NCI-H2196 (cell line): ENCODE data around the gene C2CD4C.
"Not testable (repeated sequence)": the region's sequence is repeated elsewhere in the genome, so short reads cannot be mapped to it uniquely, and the experiment has no call there.

Experiments used
- DNase-seq: peaks from one replicate; lab custom pipeline; 2025; ENCODE audit not compliant: unreplicated experiment; lab: John Stamatoyannopoulos, UW

C2CD4C gene, protein sequence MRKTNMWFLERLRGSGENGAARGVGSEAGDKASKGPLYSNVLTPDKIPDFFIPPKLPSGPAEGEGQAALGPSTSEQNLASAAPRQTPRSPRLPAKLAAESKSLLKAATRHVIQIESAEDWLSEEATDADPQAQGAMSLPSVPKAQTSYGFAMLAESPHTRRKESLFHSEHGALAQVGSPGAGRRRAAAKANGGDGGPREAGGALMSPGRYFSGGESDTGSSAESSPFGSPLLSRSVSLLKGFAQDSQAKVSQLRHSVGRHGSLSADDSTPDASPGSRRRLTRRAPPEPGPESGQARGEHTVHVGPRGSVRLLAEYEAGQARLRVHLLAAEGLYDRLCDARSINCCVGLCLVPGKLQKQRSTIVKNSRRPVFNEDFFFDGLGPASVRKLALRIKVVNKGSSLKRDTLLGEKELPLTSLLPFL

GRCh38 chr19:408902-409515 is at the start of gene C2CD4C:
Gene C2CD4C, minus strand, starts transcription at chr19:409147. Its CDS starts 786 bp downstream, at chr19:408361.
- peak; percentile 39 for DNase-seq

DNA sequence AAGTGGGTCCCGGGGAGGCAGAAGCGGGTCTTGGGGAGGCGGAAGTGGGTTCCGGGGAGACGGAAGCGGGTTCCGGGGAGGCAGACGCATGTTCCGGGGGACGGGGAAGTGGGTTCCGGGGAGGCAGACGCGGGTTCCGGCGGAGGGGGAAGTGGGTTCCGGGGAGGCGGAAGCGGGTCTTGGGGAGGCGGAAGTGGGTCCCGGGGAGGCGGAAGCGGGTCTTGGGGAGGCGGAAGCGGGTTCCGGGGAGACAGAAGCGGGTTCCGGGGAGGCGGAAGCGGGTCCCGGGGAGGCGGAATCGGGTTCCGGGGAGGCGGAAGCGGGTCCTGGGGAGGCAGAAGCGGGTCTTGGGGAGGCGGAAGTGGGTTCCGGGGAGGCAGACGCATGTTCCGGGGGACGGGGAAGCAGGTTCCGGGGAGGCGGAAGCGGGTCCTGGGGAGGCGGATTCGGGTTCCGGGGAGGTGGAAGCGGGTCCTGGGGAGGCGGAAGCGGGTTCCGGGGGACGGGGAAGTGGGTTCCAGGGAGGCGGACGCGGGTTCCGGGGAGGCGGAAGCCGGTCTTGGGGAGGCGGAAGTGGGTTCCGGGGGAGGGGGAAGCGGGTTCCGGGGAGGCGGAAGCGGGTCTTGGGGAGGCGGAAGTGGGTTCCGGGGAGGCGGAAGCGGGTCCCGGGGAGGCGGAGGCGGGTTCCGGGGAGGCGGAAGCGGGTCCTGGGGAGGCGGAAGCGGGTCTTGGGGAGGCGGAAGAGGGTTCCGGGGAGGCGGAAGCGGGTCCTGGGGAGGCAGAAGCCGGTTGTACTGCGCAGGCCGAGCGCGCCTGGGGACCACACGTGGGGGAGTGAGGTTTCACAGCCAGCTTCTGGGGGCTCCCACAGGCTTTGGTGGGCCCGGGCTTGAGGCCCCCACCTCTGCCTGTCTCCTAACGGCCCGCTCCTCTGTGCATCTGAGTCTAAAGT is 49.4 kb upstream of the C2CD4C start:
- no peak for DNase-seq

GRCh38 chr19:457636-458035 is 48.7 kb upstream of the C2CD4C start:
- DNase-seq: no peak

DNA sequence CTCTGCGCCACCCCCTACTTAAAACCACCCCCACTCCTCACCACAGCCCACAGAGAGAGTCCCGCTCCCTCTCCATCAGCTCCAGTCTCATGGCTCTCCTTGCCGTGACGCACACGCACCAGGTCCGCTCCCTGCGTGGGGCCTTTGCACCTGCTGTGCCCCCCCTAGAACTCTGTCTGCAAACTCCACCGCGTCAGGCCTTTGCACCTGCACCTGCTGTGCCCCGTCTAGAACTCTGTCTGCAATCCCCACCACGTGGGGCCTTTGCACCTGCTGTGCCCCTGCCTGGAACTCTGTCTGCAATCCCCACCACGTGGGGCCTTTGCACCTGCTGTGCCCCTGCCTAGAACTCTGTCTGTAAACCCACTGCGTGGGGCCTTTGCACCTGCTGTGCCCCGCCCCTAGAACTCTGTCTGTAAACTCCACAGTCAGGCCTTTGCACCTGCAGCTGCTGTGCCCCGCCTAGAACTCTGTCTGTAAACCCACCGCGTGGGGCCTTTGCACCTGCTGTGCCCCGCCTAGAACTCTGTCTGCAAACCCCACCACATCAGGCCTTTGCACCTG is 47.7 kb upstream of the C2CD4C start:
- no peak for DNase-seq

GRCh38 chr19:455851-456546 is 47.1 kb upstream of the C2CD4C start:
- no peak for DNase-seq

DNA sequence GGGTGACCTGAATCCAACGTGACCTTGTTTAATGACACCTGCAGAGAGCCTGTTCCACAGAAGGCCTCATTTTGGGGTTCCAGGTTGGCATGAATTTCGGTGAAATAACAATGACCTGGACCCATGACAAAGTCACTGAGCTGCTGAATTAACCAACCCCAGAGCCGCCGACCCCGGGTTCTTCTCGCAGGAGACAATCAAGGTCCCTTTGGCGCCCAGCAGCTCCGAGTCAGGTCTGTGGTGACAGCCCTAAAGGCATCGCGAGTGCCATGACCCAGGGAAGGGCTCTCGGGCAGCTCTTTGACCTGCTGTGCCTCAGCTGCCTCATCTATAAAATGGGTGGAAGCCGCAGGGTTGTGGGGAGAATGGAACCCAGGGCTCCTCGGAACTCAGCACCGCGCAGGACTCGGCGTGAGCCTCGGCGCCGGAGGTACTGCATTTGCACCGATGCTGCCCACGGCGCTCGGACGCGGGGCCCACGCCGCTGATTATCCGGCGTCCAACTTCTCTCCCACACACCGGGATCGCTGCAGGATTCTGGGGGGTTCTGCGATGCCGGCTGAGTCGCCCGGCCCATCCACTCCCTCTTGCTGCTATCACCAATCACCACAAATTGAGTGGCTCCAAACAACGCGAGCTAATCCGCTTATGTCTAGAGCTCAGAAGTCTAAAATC is 46.2 kb upstream of the C2CD4C start:
- DNase-seq: no peak

- DNase-seq: no peak
Measured at GRCh38 chr19:453606-454005, 44.7 kb upstream of the C2CD4C start.

DNA sequence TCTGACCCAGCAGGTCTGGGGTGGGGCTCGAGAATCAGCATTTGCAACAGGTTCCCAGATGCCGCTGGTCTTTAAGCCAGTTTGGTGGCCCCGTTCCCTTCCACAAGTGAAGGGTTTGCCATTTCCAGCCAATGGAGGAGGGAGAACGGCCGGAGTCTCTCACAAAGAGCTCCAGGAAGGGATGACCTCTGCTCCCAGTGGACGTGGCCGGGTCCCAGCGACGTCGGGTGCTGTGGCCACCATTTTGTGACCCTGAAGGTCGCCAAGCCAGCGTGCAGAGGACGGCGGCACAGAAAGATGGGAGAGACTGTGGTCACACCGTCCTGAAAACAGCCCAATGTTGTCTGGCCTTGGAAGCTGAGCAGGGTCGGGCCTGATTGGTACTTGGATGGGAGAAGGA is 43.9 kb upstream of the C2CD4C start:
- no peak for DNase-seq

GRCh38 chr19:450912-451481 is 42.0 kb upstream of the C2CD4C start:
- not testable (repeated sequence) for DNase-seq

DNA sequence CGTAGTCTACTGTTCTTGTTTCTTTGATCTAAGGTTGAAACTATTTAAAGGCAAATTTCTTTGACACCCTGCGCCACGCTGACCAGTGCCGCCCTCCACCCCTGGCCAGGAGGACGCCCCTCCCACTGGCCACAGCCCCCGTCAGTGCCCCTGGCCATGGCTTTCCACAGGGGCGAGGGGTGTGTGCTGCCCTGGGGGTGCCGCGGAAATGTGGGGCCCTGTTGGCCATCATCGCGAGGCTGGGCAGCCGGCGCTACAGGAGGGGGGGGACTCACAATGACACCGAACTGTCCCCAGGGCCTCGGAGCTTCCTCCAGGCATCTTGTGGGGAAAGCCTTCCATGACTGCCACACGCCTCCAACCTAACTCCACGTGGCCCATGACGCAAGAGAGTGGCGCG is 41.0 kb upstream of the C2CD4C start:
- no peak for DNase-seq

DNA sequence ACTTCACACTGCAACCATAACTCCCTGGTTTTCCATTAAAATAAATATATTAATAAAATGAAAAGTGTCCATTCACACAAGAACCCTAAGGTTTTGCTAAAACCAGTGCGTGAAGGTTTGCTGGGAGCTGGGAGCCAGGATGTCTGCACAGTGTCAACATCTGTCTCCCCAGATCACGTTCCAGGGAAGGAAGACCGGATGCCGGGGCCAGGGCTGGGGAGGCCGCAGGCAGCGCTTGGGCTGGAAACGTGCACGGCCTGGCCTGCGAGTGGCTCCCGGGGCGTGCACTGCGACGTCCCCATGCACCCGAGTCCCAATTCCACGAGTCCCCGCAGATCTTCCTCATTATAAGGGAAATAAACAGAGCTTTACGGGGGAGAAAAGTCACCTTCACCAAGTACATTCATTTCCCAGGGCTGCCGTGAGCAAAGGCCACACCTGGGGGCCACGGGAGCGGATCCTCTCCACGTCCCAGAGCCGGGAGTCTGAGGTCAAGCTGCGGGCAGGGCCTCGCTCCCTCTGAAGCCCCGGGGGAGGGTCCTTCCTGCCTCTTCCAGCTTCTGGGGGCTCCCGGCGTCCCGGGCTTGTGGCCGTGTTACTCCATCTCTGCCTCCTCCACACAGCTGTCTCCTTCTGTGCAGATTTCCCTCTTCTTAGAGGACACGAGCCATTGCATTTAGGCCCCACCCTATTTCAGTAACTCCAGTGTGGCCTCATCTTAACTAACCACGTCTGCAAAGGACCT is 39.0 kb upstream of the C2CD4C start:
- DNase-seq: no peak

DNA sequence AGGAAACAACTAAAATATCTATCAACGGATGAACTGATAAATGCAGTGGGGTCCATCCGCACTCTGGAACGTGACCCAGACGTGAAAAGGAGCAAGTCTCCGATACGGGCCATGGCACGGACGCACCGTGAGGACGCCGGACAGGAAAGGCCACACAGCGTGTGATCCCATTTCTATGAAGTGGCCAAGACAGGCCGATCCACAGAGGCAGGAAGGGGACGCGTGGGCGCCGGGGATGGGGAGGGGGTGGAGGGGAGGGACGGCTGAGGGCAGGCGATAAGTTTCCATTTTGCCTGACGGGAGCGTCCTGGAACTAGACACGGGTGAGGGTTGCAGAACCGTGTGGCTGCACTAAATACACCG is 38.1 kb upstream of the C2CD4C start:
- no peak for DNase-seq

GRCh38 chr19:444677-445210 is 35.8 kb upstream of the C2CD4C start:
- DNase-seq: no peak

DNA sequence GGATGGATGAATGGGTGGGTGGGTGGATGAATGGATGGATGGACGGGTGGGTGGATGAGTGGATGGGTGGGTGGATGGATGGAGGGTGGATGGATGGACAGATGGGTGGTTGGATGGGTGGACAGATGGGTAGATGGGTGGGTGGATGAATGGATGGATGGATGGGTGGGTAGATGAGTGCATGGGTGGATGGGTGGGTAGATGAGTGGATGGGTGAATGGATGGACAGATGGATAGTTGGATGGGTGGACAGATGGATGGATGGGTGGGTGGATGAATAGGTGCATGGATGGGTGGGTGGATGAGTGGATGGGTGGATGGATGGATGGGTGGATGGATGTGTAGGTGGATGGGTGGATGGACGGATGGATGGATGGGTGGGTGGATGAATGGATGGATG is 34.1 kb upstream of the C2CD4C start:
- DNase-seq: no peak

DNA sequence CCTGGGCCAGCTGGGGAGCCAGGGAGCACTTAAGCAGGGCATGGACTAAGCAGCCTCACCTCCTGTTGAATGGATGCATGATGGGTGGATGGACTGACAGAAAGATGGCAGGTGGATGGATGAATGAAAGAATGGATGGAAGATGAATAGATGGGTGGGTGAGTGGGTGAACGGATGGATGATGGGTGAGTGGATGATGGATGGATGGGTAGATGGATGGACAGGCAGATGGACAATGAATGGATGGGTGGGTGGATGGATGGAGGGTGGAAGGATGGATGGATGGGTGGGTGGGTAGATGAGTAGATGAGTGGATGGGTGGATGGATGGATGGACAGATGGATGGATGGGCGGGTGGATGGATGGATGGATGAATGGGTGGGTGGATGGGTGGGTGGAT is 33.1 kb upstream of the C2CD4C start:
- no peak for DNase-seq

- no peak for DNase-seq
Measured at GRCh38 chr19:441213-441836, 32.4 kb upstream of the C2CD4C start.

- DNase-seq: no peak
Measured at GRCh38 chr19:440391-441212, 31.7 kb upstream of the C2CD4C start.
